RWPE2 (cell line): ENCODE results near the gene PBX3.

ENCODE experiments used
- ATAC-seq: fragments of 200-7000 bp; cut with Tn5 transposase; 3 replicates; pipeline ENCODE4 v1.9.1; 2021; ENCODE audit warnings: low read depth
- DNase-seq: peaks from one replicate; pipeline ENCODE4 v3.0.0-alpha.2; 2020; ENCODE audit warnings: low spot score
- H3K27ac ChIP-seq: fragments of 450-650 bp; 2 replicates; pipeline ENCODE4 v1.5.1; 2017; ENCODE audit warnings: mild to moderate bottlenecking; ENCODE audit not compliant: poor library complexity, severe bottlenecking
- H3K27me3 ChIP-seq: fragments of 250-450 bp; sonication (Bioruptor Pico); 2 replicates; pipeline ENCODE4 v1.5.1; 2021; ENCODE audit warnings: mild to moderate bottlenecking, moderate library complexity; ENCODE audit not compliant: insufficient read depth, poor library complexity, severe bottlenecking
- H3K36me3 ChIP-seq: fragments of 250-450 bp; sonication (Bioruptor Pico); 2 replicates; pipeline ENCODE4 v1.5.1; 2020; ENCODE audit warnings: low read depth, mild to moderate bottlenecking, moderate library complexity
- H3K4me1 ChIP-seq: fragments of 250-450 bp; sonication (Bioruptor Pico); 2 replicates; pipeline ENCODE4 v1.5.1; 2021; ENCODE audit warnings: mild to moderate bottlenecking, moderate library complexity; ENCODE audit not compliant: insufficient read depth, poor library complexity, severe bottlenecking
- H3K4me3 ChIP-seq: fragments of 250-450 bp; sonication (Bioruptor Pico); 2 replicates; pipeline ENCODE4 v1.5.1; 2021; ENCODE audit warnings: mild to moderate bottlenecking, moderate library complexity; ENCODE audit not compliant: severe bottlenecking
- H3K9me3 ChIP-seq: fragments of 250-450 bp; sonication (Bioruptor Pico); 2 replicates; pipeline ENCODE4 v1.5.1; 2021; ENCODE audit warnings: mild to moderate bottlenecking, moderate library complexity; ENCODE audit not compliant: severe bottlenecking
- CTCF ChIP-seq: fragments of 450-650 bp; IDR thresholded peaks from one replicate; pipeline ENCODE4 v1.5.1; 2017; ENCODE audit warnings: mild to moderate bottlenecking, moderate library complexity; ENCODE audit not compliant: poor library complexity, severe bottlenecking

PBX3 gene

DNA sequence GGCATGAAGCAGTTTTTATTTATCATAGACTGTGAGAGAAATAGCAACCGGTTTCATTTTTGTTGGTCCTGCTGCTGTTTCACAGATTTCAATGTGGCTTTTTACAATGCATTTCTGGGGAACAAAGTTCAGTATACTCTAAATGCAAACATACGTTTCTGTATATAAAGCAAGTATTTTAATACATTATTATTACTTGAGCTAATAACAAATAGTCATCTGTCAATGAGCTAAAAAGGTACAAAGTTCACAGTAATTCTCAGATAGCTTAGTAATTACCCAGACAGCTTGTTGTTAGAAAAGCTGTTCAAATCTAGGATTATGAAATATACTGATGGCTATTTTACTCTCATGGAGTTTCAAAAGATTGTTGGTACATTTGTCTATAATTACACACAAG lies 50.8 kb downstream of the PBX3 start:
- DNase-seq (no peak), ATAC-seq (no peak)
- no peak for TF ChIP-seq CTCF
- Histone ChIP-seq H3K27ac (no peak overlapping the region), H3K9me3 (no peaks in the 10 kb centered on the region), H3K4me3 (no peak overlapping the region), H3K4me1 (no peaks in the 10 kb centered on the region), H3K27me3 (no peaks in the 10 kb centered on the region), H3K36me3 (peaks cover 13% of the 10 kb centered on the region)

- DNase-seq, result no peak
- Histone ChIP-seq H3K27me3 (no peaks in the 10 kb centered on the region), H3K27ac (no peak overlapping the region), H3K4me3 (no peak overlapping the region), H3K9me3 (no peaks in the 10 kb centered on the region), H3K4me1 (no peaks in the 10 kb centered on the region), H3K36me3 (peaks cover 16% of the 10 kb centered on the region)
- no peak for TF ChIP-seq CTCF
- no peak for ATAC-seq
Observed at GRCh38 chr9:125803526-125803925, 56.4 kb downstream of the PBX3 start.

DNA sequence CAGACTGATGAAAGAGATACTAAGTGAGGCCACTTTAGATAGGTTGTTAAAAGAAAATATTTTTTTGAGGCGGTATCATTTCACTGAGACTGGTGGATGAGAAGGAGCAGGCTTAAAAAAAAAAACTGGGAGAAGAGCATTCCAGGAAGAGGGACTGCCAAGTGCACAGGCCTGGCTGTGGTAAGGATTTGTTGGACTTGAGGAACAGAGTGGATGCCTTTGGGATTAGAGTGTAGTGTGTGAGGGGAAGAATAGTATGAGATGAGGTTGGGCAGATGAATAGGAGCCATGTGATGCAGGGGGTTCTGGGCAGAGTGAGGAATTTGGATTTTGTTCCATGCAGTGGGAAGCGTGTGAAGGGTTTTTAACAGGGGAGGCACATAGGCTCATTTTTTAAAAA lies 57.9 kb downstream of the PBX3 start:
- H3K4me1 ChIP-seq, result no peaks in the 10 kb centered on the region
- no peaks in the 10 kb centered on the region for H3K27me3 ChIP-seq
- peaks cover 11% of the 10 kb centered on the region for H3K36me3 ChIP-seq
- no peaks in the 10 kb centered on the region for H3K9me3 ChIP-seq
- DNase-seq (no peak), ATAC-seq (no peak)
- H3K4me3 ChIP-seq, result no peak overlapping the region
- no peak overlapping the region for H3K27ac ChIP-seq
- no peak for TF ChIP-seq CTCF

- ATAC-seq (no peak), DNase-seq (no peak)
- Histone ChIP-seq H3K9me3 (no peaks in the 10 kb centered on the region), H3K4me3 (no peak overlapping the region), H3K4me1 (no peaks in the 10 kb centered on the region), H3K27ac (no peak overlapping the region), H3K27me3 (no peaks in the 10 kb centered on the region), H3K36me3 (peaks cover 10% of the 10 kb centered on the region)
- no peak for TF ChIP-seq CTCF
Observed at GRCh38 chr9:125805586-125805985, 58.4 kb downstream of the PBX3 start.

GRCh38 chr9:125807079-125807478 lies 59.9 kb downstream of the PBX3 start:
- H3K27ac ChIP-seq, result no peak overlapping the region
- no peaks in the 10 kb centered on the region for H3K4me1 ChIP-seq
- TF ChIP-seq CTCF, result no peak
- H3K4me3 ChIP-seq, result no peak overlapping the region
- ATAC-seq (no peak), DNase-seq (no peak)
- no peaks in the 10 kb centered on the region for H3K9me3 ChIP-seq
- H3K27me3 ChIP-seq, result no peaks in the 10 kb centered on the region
- 0 out of 2 replicates have a peak, but pooled peaks cover 3% of the 10 kb centered on the region for H3K36me3 ChIP-seq
